ENCODE measurements around the gene DNAL1. TPM values are rescaled to one million over a fixed set of nuclear protein-coding genes. Genes with fewer than 3 reads are reported as not detected.

Gene DNAL1
- polyA plus RNA-seq, 2 of the 4 experiments (the other 2 are of a cell fraction) = 8.3 to 16.3 TPM

DNA sequence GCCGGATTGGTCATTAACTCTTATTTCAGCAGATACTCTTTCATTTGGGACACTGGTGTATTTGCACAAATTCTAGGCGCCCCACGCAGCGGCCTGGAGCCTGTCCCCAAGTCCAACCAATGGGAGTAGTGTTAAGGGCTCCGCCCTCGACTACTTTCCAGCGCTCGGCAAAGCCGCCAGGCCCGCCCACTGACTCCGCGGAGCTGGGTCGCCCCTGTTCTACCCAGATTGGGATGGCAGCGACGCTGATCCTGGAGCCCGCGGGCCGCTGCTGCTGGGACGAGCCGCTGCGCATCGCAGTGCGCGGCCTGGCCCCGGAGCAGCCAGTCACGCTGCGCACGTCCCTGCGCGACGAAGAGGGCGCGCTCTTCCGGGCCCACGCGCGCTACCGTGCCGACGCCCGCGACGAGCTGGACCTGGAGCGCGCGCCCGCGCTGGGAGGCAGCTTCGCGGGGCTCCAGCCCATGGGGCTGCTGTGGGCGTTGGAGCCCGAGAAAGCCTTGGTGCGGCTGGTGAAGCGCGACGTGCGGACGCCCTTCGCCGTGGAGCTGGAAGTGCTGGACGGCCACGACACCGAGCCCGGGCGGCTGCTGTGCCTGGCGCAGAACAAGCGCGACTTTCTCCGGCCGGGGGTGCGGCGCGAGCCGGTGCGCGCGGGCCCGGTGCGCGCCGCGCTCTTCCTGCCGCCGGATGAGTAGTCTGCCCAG lies 32.3 kb upstream of the DNAL1 start, which contains the start of gene ACOT6:
ACOT6 (plus strand) TSS at position 179 of the 707 bp plus-strand sequence; CDS start at position 234, 55 bp downstream.
- Histone ChIP-seq H3K27ac (peak within 1 kb of the TSS; percentile 74 to 87), H3K9me3 (no peaks in the 10 kb centered on the region), H3K4me1 (peaks cover 3% of the 10 kb centered on the region; the same call in 1 of the 3 replicates), H3K4me3 (peak within 1 kb of the TSS; percentile 63), H3K4me2 (peak within 1 kb of the TSS; percentile 79)
- TF ChIP-seq ZFP36 (IDR thresholded peaks at IDR 0.05; ENCODE audit: borderline replicate concordance, partially characterized antibody) (no peak), HOXB13 (CRISPR knock-in tag; IDR thresholded peaks at IDR 0.05; ENCODE audit: low read depth) (peak; percentile 11; the same call in 1 of the 2 replicates), JUNB (IDR thresholded peaks at IDR 0.05) (no peak), PHF8 (IDR thresholded peaks at IDR 0.05; ENCODE audit: borderline replicate concordance, low read depth) (0 out of 2 replicates have a peak, but pooled peaks have one; percentile 20), JUN (IDR thresholded peaks at IDR 0.05) (peak; percentile 29 to 36; a peak in 1 of 5 replicates), POLR2A (IDR thresholded peaks at IDR 0.05; ENCODE audit: low read length) (peak; percentile 72), HDAC2 (IDR thresholded peaks at IDR 0.05) (peak; percentile 58; the same call in 1 of the 2 replicates), MYC (IDR thresholded peaks at IDR 0.05; ENCODE audit: borderline replicate concordance, low read length) (no peak), HOXB5 (CRISPR knock-in tag; IDR thresholded peaks at IDR 0.05) (peak; percentile 32; the same call in 1 of the 2 replicates), NPAS2 (CRISPR knock-in tag; IDR thresholded peaks at IDR 0.05; ENCODE audit: borderline replicate concordance) (no peak), KDM5A (IDR thresholded peaks at IDR 0.05) (no peak)
- TF ChIP-seq, protein P1, sequence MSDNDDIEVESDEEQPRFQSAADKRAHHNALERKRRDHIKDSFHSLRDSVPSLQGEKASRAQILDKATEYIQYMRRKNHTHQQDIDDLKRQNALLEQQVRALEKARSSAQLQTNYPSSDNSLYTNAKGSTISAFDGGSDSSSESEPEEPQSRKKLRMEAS (IDR thresholded peaks at IDR 0.05) = peak; percentile 51; the same call in 1 of the 2 replicates
- CTCF ChIA-PET = interaction anchor here (0.6 to 2.5 kb wide), 8 partner anchors 11 to 436 kb away, joined by 3 to 7 read pairs (median 4); partner anchors contain the start of gene ACOT4
- FAIRE-seq (no peak), DNase-seq (ENCODE audit: low read depth in 1 of 2, low spot score in 1 of 2) (peak; percentile 83 to 87), ATAC-seq (peak; percentile 93 to 97)
- WGBS (ENCODE audit: missing lambda C conversion rate) = 1% methylated on average over 34 of the region's 84 CpGs
- POLR2A ChIA-PET = interaction anchor here (0.6 to 2.0 kb wide), 17 partner anchors 11 to 406 kb away, joined by 3 to 21 read pairs (median 4); partner anchors contain the start of genes ACOT1, ACOT2, ACOT4 and PNMA1

DNA sequence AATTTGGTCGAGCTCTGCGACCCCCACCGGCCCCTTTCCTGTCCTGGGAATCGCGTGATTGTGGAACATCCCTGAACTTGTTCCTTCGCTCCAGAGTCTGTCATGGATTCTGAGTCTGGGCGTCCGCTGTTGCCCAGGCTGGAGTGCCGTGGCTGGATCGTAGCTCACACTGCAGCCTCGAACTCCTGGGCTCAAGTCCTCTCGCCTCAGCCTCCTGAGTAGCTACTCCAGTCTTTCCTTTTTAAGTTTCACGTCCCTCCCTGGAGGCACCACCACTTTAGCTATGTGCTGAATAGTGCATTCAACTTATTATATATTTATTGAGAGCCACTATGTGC lies 31.8 kb upstream of the DNAL1 start:
- TF ChIP-seq HDAC2 (IDR thresholded peaks at IDR 0.05) = 0 out of 2 replicates have a peak, but pooled peaks have one; percentile 1
- no peak for TF ChIP-seq FOXS1 (CRISPR knock-in tag; IDR thresholded peaks at IDR 0.05)
- 0 out of 2 replicates have a peak, but pooled peaks have one; percentile 5 for TF ChIP-seq HOXB13 (CRISPR knock-in tag; IDR thresholded peaks at IDR 0.05; ENCODE audit: low read depth)
- no peak for TF ChIP-seq MAFK (IDR thresholded peaks at IDR 0.05; ENCODE audit: partially characterized antibody)
- TF ChIP-seq KDM5A (IDR thresholded peaks at IDR 0.05) = no peak
- no peak for TF ChIP-seq NFE2L2 (conservative IDR thresholded peaks at IDR 0.05; ENCODE audit: low read length)
- FAIRE-seq (no peak), ATAC-seq (peak; percentile 66 to 73), DNase-seq (ENCODE audit: low read depth in 1 of 2, low spot score in 1 of 2) (peak in 1 of 2 experiments; percentile 52)
- ChIA-PET CTCF (interaction anchor here (0.6 to 2.5 kb wide), 9 partner anchors 11 to 436 kb away, joined by 3 to 7 read pairs (median 5); partner anchors contain the start of gene ACOT4), POLR2A (interaction anchor here (0.6 to 2.0 kb wide), 16 partner anchors 11 to 405 kb away, joined by 3 to 21 read pairs (median 4); partner anchors contain the start of genes ACOT1, ACOT2, ACOT4 and PNMA1)
- Histone ChIP-seq H3K4me2 (peak overlapping the region; percentile 79), H3K27ac (peak overlapping the region; percentile 74 to 87), H3K4me1 (peaks cover 3% of the 10 kb centered on the region; the same call in 1 of the 3 replicates), H3K9me3 (no peaks in the 10 kb centered on the region), H3K4me3 (peak overlapping the region; percentile 63)
- 16% methylated on average over 13 of the region's 13 CpGs for WGBS (ENCODE audit: missing lambda C conversion rate)

DNA sequence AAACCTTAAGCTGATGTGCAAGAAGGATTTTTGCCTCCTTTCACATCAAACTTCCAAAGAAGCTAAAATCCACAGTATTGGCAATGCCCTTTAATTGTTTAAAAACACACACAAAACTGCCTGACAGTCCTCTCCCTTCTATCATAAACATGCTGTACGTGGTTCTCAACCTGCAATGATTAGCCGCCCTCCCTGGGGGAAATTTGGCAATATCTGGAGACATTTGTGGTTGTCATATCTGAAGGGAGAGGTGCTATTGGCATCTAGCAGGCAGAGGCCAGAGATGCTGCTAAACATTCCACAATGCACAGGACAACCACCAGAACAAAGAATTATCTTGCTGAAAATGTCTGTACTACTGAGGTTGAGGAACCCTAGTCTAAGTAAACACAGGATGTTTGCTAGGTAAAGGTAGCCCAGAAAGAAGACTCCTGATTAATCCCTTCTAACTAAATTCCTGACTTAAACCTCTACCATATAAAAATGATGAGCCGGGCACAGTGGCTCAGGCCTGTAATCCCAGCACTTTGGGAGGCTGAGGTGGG lies 31.3 kb upstream of the DNAL1 start:
- peak overlapping the region; percentile 63; the same call in 2 of the 3 replicates for H3K4me3 ChIP-seq
- ChIA-PET CTCF (interaction anchor here (0.6 to 2.5 kb wide), 5 partner anchors 20 to 276 kb away, joined by 3 to 7 read pairs (median 6); partner anchors contain the start of gene ACOT4), POLR2A (interaction anchor here (0.8 to 2.0 kb wide), 13 partner anchors 12 to 238 kb away, joined by 3 to 21 read pairs (median 6); partner anchors contain the start of genes ACOT1, ACOT2, ACOT4 and PNMA1)
- H3K4me1 ChIP-seq = peaks cover 3% of the 10 kb centered on the region; the same call in 1 of the 3 replicates
- no peaks in the 10 kb centered on the region for H3K9me3 ChIP-seq
- no peak for FAIRE-seq
- H3K4me2 ChIP-seq = peak overlapping the region; percentile 79
- H3K27ac ChIP-seq = no peak overlapping the region
- ATAC-seq = no peak
- 71% methylated on average over 3 of the region's 3 CpGs for WGBS (ENCODE audit: missing lambda C conversion rate)
- no peak for DNase-seq (ENCODE audit: low read depth in 1 of 2, low spot score in 1 of 2)
- no peak for TF ChIP-seq RFX5 (IDR thresholded peaks at IDR 0.05)
- no peak for TF ChIP-seq ZC3H11A (IDR thresholded peaks at IDR 0.05)
- no peak for TF ChIP-seq PHF8 (IDR thresholded peaks at IDR 0.05; ENCODE audit: borderline replicate concordance, low read depth)
- TF ChIP-seq SMC3 (IDR thresholded peaks at IDR 0.05) = no peak
- no peak for TF ChIP-seq HOXB5 (CRISPR knock-in tag; IDR thresholded peaks at IDR 0.05)
- TF ChIP-seq HEYL (CRISPR knock-in tag; IDR thresholded peaks at IDR 0.05) = no peak
- TF ChIP-seq, protein P2, sequence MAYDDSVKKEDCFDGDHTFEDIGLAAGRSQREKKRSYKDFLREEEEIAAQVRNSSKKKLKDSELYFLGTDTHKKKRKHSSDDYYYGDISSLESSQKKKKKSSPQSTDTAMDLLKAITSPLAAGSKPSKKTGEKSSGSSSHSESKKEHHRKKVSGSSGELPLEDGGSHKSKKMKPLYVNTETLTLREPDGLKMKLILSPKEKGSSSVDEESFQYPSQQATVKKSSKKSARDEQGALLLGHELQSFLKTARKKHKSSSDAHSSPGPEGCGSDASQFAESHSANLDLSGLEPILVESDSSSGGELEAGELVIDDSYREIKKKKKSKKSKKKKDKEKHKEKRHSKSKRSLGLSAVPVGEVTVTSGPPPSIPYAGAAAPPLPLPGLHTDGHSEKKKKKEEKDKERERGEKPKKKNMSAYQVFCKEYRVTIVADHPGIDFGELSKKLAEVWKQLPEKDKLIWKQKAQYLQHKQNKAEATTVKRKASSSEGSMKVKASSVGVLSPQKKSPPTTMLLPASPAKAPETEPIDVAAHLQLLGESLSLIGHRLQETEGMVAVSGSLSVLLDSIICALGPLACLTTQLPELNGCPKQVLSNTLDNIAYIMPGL (CRISPR knock-in tag; IDR thresholded peaks at IDR 0.05; ENCODE audit: borderline replicate concordance) = no peak
- TF ChIP-seq RCOR1 (IDR thresholded peaks at IDR 0.05; ENCODE audit: low read depth, low read length) = no peak
- TF ChIP-seq, protein P3, sequence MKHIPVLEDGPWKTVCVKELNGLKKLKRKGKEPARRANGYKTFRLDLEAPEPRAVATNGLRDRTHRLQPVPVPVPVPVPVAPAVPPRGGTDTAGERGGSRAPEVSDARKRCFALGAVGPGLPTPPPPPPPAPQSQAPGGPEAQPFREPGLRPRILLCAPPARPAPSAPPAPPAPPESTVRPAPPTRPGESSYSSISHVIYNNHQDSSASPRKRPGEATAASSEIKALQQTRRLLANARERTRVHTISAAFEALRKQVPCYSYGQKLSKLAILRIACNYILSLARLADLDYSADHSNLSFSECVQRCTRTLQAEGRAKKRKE (CRISPR knock-in tag; IDR thresholded peaks at IDR 0.05; ENCODE audit: low read depth) = no peak
- no peak for TF ChIP-seq KDM1A (IDR thresholded peaks at IDR 0.05; ENCODE audit: low read depth)
- no peak for TF ChIP-seq ZNF302 (CRISPR knock-in tag; IDR thresholded peaks at IDR 0.05)
- TF ChIP-seq, protein P4, sequence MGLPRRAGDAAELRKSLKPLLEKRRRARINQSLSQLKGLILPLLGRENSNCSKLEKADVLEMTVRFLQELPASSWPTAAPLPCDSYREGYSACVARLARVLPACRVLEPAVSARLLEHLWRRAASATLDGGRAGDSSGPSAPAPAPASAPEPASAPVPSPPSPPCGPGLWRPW (IDR thresholded peaks at IDR 0.05) = no peak
- TF ChIP-seq, protein P5, sequence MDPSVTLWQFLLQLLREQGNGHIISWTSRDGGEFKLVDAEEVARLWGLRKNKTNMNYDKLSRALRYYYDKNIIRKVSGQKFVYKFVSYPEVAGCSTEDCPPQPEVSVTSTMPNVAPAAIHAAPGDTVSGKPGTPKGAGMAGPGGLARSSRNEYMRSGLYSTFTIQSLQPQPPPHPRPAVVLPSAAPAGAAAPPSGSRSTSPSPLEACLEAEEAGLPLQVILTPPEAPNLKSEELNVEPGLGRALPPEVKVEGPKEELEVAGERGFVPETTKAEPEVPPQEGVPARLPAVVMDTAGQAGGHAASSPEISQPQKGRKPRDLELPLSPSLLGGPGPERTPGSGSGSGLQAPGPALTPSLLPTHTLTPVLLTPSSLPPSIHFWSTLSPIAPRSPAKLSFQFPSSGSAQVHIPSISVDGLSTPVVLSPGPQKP (IDR thresholded peaks at IDR 0.05; ENCODE audit: low read depth, low read length) = no peak

Measured in A549 (cell line).